Left renal cortex interstitium (tissue), 4 donors: ENCODE data around the gene MROH8. TPM values are rescaled to one million over a fixed set of nuclear protein-coding genes. Genes with fewer than 3 reads are reported as not detected.
"Not testable (repeated sequence)": the region's sequence is repeated elsewhere in the genome, so short reads cannot be mapped to it uniquely, and the experiment has no call there.

Source experiments
- DNase-seq, 4 donors: peaks; one replicate each; pipeline ENCODE4 v3.0.0-alpha.2; 2013; ENCODE audit warnings: low read depth in 4 of 4, low spot score in 2 of 4, missing footprints in 1 of 4
- polyA plus RNA-seq, 4 donors: library from polyadenylated mRNA; unstranded; fragments of 120-200 nt; gene quantifications; one replicate each; pipeline ENCODE4 v1.2.1, GENCODE V29; 2013; ENCODE audit not compliant: insufficient read length in 4 of 4

MROH8 gene
- polyA plus RNA-seq, 4 donors = 4.6 to 9.1 (median 7.1) TPM

DNA sequence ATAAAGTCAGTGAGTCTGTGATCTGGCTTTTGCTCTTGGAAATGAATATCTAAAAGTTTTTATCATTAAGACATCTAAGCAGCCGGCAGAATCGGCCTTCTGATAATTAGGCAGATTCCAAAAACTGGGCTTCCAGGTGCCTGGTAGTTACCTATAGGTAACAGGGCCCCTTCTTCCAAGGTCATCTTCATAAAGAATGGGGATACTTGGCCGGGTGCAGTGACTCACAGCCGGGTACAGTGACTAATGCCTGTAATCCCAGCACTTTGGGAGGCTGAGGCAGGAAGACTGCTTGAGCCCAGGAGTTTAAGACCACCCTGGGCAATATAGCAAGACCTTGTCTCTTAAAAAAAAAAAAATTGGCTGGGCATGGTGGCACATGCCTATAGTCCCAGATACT lies 70.7 kb downstream of the MROH8 start:
- DNase-seq = no peak

DNA sequence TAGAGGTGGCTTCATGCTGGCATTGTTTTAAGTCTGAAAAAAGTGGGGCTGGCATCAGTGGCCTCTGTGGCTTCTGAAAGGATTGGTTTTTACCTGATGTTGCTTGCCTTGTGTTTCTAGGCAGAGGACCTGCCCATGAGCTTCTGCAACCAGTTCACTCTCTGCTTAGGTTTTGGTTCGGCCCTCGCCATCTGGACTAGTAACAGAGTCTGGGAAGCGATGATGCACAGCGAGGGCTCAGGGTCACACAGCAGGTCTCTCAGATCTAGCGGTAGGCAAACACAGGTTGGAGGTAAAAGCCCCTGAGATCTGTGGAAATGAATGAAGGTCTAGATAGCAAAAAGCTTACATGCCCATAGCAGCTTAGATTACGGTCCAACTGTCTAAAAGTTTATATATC lies 76.8 kb downstream of the MROH8 start:
- DNase-seq = no peak

DNA sequence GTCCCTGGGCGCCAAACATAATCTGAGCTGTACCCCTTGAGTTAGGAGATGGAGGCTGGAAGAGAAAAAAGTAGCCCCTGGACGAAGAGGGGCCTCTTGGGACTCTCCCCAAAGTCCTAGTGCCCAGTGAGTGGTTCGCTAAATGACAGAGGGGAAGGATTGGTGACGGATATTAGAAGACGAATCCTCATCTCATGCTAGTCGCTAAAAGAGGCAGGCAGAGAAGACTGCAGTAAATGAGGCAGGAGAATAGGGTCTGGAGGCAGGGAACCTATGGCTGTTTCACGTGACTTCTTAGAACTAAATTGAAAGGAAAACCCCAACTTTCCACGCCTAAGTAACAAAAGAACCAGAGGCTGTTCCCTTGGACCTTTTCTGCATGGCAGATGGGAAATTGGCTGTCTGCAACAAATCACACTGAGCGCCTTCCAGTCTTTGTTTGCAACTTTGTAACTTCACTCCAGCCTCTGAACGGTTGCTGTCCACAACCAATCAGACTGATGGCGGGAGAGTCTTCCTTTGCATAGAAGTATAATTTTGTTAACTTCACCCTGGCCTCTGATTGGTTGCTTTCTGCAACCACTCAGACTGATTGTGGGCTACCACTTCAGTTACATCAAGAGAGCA lies 82.8 kb downstream of the MROH8 start:
- DNase-seq = peak in 2 of 4 donors; percentile 1 to 2

DNA sequence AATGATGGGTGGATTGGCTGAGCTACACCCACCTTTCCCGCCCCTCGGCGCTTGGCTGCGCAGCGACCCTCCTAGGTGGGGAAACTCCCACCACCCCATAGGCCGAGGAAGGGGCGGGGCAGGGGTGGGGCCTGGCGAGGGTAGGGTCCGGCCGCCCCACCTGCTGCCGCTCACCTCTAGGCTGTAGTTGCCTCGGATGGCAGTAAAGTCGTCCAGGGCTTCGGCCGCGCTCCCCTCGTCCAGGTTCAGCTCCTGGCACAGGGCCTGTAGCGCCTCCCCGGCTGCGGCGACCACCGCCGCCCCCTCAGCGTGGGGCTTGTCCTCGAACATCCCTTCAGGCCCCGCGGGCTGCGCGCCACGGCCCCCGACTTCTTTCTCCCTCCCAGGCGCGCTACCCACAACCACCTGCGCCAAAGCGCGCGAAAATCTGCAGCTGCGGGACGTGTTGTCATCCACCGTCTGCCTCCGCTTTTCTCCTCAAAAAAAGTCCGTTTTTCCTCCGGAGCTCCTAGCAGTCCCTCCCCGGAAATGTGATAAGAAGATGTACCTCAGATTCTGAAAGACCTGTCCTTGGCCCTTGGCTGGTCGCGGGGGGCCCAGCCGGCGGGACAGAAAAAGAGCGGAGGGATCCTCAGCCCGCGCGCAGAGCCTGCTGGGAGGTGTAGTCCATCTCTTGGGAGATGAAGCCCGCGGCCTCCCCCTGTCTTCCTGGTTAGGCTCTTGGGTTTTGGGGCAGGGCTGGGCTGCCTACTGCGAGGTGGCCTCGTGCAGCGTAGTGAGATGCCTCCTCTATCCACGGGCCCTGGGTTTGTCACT lies 83.5 kb downstream of the MROH8 start, which contains the start of gene RBL1:
Gene RBL1 (minus strand): TSS at position 399 of the 816 bp plus-strand sequence. CDS start 69 bp downstream, at position 330.
- DNase-seq = peak; percentile 86 to 96 (median 89)

DNA sequence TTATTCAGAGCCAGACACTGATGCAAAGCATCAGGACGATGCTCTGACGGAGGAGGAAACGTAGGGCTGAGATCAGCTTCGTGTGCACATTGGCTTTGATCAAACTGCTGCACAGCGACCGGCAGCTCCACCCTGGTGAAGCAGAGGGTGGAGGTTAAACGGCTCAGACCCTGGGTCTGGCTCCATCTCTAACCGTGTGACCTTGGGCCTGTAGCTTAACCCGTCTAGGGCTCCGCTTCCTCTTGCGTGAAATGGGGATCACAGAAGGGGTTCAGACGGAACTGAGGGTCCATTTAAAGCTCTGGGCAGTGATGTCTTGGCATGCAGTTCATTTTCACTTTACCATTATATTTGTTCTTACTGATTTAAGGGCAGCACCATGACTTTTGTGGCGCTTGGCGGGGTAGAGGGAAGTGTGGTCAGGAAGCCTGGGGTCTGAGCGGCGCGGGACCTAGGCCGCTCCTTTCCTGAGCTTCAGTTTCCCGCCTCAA lies 84.2 kb downstream of the MROH8 start:
- peak in 2 of 4 donors; percentile 2 to 4 for DNase-seq

DNA sequence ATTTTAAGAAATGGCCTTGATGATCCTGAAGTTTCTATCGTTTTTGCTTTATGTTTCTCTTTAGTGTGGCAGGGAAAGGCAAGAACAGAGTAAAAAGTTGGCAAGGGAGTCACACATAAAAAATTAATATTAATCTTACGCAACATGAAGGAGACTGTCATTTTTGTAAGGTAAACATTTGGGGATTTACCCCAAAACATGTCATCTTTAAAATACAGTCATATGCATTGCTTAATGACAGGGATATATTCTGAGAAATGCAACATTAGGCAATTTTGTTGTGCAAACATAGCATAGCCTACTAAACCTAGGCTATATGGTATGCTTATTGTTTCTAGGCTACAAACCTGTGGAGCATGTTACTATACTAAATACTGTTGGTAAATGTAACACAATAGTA lies 88.9 kb downstream of the MROH8 start:
- DNase-seq = no peak

DNA sequence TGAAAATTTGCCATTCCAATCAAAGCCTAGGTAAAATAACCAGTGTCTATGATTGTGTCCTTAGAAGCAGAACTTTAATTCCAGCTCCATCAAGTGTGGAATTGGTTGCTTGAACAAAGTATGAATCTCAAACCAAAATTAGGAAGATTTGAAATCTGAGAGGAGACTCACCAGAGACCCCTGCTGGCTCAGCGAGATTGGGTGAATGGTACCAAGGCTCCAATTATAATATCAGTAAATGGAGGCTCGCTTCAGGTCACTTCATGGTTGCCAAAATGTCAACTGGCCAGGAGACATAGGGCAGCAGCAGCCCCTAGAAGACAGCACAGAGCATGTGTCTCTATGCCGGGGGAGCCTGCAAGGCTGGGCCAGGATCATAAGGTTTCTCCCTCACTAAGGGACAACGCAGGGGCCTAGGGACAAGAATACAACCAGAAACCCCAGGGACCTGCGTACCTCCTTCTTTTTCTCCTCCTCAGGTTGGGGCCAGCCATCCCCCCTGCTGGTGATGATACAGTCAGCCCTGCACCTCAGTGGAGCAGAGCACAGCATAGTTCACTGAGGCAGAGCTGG lies 97.5 kb downstream of the MROH8 start:
- no peak for DNase-seq

DNA sequence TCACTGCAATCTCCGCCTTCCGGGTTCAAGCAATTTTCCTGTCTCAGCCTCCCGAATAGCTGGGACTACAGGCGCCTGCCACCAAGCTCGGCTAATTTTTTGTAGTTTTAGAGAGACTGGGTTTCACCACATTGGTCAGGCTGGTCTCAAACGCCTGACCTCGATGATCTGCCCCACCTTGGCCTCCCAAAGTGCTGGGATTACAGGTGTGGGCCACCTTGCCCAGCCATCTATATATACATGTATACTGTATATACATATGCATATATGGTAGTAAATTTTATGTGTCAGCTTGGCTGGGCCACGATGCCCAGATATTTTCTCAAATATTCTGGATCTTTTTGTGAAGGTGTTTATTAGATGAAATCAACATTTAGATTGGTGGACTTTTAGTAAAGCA lies 102.3 kb downstream of the MROH8 start:
- DNase-seq = no peak

DNA sequence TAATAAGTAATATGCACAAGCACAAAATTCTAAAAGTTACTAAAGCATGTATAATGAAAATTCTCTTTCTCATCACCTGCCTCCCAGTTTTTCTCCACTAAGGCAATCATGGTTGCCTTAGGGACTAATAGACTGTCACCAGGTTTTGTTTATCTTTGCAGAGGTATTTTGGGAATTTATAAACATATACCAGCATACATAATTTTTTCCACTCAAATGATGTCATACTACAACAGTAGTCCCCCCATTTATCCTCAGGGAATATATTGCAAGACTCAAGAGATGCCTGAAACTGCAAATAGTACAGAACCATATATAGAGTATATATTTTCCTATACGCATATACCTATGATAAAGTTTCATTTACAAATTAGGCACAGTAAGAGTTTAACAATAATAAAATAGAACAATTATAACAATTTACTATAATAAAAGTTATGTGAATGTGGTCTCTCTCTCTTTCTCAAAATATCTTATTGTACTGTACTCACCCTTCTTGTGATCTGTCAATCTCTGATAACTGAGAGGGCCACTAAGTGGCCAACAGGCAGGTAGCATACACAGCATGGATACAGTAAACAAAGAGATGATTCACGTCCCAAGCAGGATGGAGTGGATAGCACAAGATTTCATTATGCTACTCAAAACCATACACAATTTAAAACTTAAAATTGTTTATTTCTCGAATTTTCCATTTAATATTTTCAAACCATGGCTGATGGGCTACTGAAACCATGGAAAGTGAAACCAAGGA lies 103.2 kb downstream of the MROH8 start:
- DNase-seq = no peak

DNA sequence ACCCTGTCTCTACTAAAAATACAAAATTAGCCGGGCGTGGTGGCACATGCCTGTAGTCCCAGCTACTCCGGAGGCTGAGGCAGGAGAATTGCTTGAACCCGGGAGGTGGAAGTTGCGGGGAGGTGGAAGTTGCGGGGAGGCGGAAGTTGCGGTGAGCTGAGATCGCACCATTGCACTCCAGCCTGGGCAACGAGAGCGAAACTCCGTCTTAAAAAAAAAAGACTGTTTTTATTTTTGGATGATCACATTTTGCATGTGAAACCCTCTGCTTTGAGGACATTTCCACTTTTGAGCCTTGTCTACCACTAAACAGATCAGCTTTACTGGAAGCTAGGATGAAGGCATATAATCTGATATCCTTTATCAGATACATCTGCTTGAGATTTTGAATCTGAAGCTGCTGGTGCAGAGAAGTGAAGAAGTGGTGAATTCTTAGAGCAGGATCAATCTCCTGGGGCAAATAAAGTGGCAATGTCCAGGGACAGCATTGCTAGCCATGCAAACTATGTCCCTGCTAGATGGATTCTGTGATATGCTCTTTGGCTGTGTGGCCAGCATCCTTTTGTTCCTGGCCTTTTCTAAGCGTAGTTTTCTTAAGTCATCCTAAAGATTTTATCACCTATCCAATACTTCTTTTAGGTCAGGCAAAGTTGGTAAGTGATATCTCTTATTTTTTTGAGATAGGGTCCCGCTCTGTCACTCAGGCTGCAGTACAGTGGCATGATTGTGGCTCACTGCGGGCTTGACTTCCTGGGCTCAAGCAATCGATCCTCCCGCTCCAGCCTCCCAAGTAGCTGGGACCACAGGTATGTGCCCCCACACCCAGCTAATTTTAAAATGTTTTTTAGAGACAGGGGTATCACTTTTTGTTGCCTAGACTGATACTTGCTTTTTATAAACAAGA lies 106.8 kb downstream of the MROH8 start:
- DNase-seq = no peak

DNA sequence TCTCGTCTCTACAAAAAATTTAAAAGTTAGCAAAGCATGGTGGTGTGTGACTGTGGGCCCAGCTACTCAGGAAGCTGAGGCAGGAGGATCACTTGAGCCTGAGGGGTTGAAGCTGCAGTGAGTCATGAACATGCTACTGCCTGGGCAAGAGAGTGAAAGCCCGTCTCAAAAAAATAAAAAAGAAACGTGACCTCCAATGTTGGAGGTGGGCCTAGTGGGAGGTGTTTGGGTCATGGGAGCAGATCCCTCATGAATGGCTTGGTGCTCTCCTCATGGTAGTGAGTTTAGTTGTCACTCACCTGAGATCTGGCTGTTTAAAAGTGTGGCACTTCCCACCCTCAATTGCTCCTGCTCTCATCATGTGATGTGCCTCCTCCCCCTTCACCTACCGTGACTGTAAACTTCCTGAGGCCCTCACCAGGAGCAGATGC lies 107.9 kb downstream of the MROH8 start:
- DNase-seq = no peak

DNA sequence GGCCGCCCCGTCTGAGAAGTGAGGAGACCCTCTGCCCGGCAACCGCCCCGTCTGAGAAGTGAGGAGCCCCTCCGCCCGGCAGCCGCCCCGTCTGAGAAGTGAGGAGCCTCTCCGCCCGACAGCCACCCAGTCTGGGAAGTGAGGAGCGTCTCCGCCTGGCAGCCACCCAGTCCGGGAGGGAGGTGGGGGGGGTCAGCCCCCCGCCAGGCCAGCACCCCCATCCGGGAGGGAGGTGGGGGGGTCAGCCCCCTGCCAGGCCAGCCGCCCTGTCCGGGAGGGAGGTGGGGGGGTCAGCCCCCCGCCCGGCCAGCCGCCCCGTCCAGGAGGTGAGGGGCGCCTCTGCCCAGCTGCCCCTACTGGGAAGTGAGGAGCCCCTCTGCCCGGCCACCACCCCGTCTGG lies 109.8 kb downstream of the MROH8 start:
- DNase-seq = not testable (repeated sequence)

DNA sequence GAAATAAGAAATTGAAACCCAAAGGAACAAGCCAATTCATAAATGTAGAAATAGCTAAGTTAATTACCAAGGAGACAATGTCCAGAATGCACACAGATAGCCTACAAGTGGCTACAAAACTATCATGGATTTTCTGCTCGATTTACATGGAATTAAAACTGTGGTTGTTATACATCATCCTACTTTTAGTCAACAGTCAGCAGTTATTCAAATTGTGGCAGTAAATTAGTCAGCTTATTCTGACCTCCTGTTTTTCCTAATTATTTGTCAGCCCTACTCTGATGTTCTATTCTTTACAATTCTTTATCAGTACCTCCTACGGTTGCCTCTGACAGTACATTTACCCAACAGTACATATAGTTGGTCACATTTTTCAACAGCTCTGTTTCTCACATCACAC lies 113.2 kb downstream of the MROH8 start:
- no peak for DNase-seq

DNA sequence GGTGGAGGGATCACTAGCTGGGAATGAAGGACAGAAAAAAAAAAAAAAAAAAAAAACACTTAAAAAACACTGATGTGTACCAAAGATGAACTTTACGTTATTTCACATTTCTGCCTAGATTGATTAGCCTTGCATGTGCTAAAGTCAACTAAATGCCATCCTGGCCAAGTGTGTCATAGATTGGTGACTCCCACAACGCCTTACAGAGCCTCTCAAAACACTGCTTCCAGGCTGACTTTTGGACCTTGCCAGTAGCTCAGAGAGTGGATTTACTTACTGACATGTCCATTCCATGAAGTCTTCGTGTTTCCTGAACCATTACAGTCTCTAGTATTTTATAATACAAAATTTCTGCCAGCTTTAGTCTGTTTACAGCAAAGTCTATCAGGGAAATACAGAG lies 124.1 kb downstream of the MROH8 start:
- DNase-seq = no peak

DNA sequence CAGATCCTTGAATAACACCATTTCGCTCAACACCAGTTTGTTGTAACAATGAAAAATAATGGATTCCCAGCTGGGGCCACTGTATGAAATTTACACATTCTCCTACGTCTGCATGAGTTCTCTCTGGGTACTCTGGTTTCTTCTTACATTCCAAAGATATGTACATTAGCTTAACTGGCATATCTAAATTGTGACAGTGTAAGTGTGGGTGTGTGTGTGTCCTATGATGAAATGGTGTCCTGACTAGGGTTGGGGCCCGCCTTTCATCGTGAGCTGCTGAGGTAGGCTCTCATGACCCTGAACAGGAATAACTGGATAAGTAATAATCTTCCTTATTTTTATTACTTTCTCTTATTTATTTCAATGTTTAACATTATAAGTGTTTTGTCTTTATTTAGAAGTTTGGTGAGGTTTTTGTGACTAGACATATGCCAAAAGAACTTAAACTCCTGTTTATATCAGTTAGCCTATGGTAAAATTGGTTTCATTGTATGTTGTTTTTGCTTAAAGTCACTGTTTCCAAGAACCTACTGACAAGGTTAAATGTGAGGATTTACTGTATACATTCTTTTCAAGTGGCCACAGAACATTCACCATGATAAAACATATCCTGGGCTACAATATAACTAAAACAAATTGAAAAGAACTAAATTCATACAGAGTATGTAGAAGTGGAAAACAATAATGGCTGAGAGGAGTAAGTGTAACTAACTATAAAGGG lies 126.0 kb downstream of the MROH8 start:
- no peak for DNase-seq
